Sigmoid colon (tissue), 7 donors: ENCODE results near the gene SORT1. TPM values are rescaled to one million over a fixed set of nuclear protein-coding genes. Genes with fewer than 3 reads are reported as not detected.

ENCODE experiments used
- DNase-seq: peaks from one replicate; pipeline ENCODE4 v3.0.0-alpha.2; 2019
- H3K27ac ChIP-seq, 4 donors: fragments of 200-600 bp; sonication (generic); one replicate each; pipeline ENCODE4 v1.5.1; 2016 to 2019; ENCODE audit warnings: mild to moderate bottlenecking in 1 of 4
- H3K27me3 ChIP-seq, 3 donors: fragments of 200-600 bp; sonication (generic); one replicate each; pipeline ENCODE4 v1.5.1; 2019; ENCODE audit warnings: mild to moderate bottlenecking in 1 of 3
- H3K36me3 ChIP-seq, 4 donors: fragments of 200-600 bp; sonication (generic); one replicate each; pipeline ENCODE4 v1.5.1; 2016 to 2019
- H3K4me1 ChIP-seq, 4 donors: fragments of 200-600 bp; sonication (generic); one replicate each; pipeline ENCODE4 v1.5.1; 2017 to 2019
- H3K4me3 ChIP-seq, 4 donors: fragments of 200-600 bp; sonication (generic); one replicate each; pipeline ENCODE4 v1.5.1; 2017 to 2019; ENCODE audit warnings: mild to moderate bottlenecking in 2 of 4, moderate library complexity in 1 of 4
- H3K9me3 ChIP-seq, 4 donors: fragments of 200-600 bp in 3 of 4; sonication (generic) in 3 of 4; one replicate each; pipeline versions ENCODE4 v1.5.1 to v1.6.1; 2013 to 2019
- EP300 ChIP-seq, 4 donors: sonication (generic); formaldehyde crosslinking; IDR thresholded peaks; one replicate each; pipeline ENCODE4 v1.6.1; 2017; ENCODE audit warnings: antibody characterized with exemption in 4 of 4
- POLR2A ChIP-seq, 2 donors: fragments of 450-650 bp; IDR thresholded peaks; one replicate each; pipeline ENCODE4 v1.6.1; 2016; ENCODE audit warnings: antibody characterized with exemption in 2 of 2, mild to moderate bottlenecking in 2 of 2, moderate library complexity in 2 of 2
- POLR2AphosphoS5 ChIP-seq, 4 donors: sonication (generic); formaldehyde crosslinking; IDR thresholded peaks; one replicate each; pipeline ENCODE4 v1.6.1; 2017; ENCODE audit warnings: antibody characterized with exemption in 4 of 4
- WGBS, 2 donors: extraction: QIAGEN DNeasy Blood & Tissue Kit; methylation state at CpG; one replicate each; pipeline ENCODE4 v1.1.7; 2013; 5-methylcytosine and 5-hydroxymethylcytosine counted together
- intact Hi-C: fragments of 100-400 bp; cut with DNase I; formaldehyde crosslinking; loops from one replicate; pipeline ENCODE4 v1.15.1; 2023
- polyA plus RNA-seq, 3 donors: library from polyadenylated mRNA; stranded (reverse); fragments of 200-250 nt; gene quantifications; one replicate each; pipeline ENCODE4 v1.2.3, GENCODE V29; 2013
- total RNA-seq, 4 donors: library from RNA; depleted of rRNA; stranded (reverse); fragments of >200 nt; gene quantifications; one replicate each; pipeline ENCODE4 v1.1.0, GENCODE V29; 2016
- TF ChIP-seq, protein P1 (sequence below), 4 experiments: fragments of 450-650 bp in 3 of 4; fragments of 200-600 bp in 1 of 4; IDR thresholded peaks; one replicate each; pipeline ENCODE4 v1.5.1; 2016 to 2019; ENCODE audit warnings: antibody characterized with exemption in 4 of 4, mild to moderate bottlenecking in 3 of 4, moderate library complexity in 2 of 4
- donor health status: healthy with polysubstance abuse.
- donor health status: Bipolar disorder and iron deficiency.
- donor health status: healthy.

The SORT1 gene
- total and polyA plus RNA-seq, 7 donors: 7.2 to 55.1 (median 37.0) TPM

DNA sequence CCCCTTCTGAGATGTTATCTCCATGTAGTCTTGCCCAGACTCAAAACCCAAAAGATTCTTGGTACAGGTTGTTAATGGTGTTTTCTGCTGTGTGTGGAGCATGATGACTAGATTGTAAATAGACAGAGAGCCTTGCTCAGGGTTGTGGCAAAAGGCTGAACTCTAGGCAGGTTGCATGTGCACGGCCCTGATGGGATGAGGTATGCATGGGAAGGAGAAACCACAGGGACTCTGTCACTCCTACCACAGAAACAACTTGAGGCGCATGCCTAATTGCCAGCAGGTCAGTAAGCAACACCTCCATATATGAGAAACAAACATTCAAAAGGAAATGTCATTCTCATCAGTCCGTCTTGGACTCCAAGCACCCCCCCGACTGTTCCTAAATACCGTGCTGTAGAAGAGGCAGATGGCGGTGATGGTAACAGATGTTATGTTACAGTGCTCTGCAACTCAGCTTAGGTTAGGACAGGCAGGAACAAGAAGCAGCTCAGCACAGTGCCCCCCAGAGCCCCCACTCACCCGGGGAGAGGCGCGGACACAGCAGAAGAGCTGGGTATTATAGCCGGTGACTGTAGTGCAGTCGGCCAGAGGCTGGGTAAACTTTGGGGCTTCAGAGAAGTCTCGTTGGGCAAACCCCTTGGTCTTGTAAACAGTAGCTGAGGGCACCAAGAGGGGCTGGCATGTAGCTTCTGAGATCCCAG lies 101.9 kb downstream of the SORT1 start:
- Histone ChIP-seq H3K36me3 (no peaks in the 10 kb centered on the region), H3K4me3 (no peak overlapping the region), H3K27me3 (no peaks in the 10 kb centered on the region), H3K9me3 (no peaks in the 10 kb centered on the region), H3K4me1 (peaks cover 0 to 21% (median 17%) of the 10 kb centered on the region in 4 donors), H3K27ac (no peak overlapping the region)
- TF ChIP-seq POLR2AphosphoS5 (IDR thresholded peaks at IDR 0.05) (no peak), EP300 (IDR thresholded peaks at IDR 0.05) (no peak), POLR2A (IDR thresholded peaks at IDR 0.05) (no peak)
- TF ChIP-seq, protein P1, sequence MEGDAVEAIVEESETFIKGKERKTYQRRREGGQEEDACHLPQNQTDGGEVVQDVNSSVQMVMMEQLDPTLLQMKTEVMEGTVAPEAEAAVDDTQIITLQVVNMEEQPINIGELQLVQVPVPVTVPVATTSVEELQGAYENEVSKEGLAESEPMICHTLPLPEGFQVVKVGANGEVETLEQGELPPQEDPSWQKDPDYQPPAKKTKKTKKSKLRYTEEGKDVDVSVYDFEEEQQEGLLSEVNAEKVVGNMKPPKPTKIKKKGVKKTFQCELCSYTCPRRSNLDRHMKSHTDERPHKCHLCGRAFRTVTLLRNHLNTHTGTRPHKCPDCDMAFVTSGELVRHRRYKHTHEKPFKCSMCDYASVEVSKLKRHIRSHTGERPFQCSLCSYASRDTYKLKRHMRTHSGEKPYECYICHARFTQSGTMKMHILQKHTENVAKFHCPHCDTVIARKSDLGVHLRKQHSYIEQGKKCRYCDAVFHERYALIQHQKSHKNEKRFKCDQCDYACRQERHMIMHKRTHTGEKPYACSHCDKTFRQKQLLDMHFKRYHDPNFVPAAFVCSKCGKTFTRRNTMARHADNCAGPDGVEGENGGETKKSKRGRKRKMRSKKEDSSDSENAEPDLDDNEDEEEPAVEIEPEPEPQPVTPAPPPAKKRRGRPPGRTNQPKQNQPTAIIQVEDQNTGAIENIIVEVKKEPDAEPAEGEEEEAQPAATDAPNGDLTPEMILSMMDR (IDR thresholded peaks at IDR 0.05): no peak
- no peak for DNase-seq
- 83 to 86% methylated on average over 12 of the region's 12 CpGs for WGBS, 2 donors
- intact Hi-C loops: no loop called here

DNA sequence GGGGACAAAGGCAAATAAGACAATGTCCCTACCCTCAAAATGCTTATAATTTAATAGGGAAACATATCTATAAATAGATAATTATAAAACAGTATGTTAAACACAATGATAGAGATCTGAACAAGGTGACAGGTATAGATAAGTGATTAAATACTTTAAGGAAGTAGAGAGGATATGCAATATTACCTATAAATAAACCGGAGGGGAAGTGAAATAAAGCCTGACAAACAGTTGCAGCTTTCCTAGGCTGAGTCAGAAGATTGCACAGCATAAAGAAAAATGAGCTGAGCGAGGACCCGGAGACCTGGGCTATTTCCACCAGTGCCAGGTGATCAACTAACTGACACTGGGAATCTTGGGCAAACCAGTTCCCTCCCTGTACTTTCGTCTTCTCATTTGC lies 103.2 kb downstream of the SORT1 start:
- Histone ChIP-seq H3K9me3 (no peaks in the 10 kb centered on the region), H3K4me1 (peaks cover 0 to 15% (median 12%) of the 10 kb centered on the region in 4 donors), H3K27me3 (no peaks in the 10 kb centered on the region), H3K27ac (no peak overlapping the region), H3K36me3 (no peaks in the 10 kb centered on the region), H3K4me3 (no peak overlapping the region)
- no peak for DNase-seq
- WGBS, 2 donors: 46 to 66% methylated on average over 4 of the region's 4 CpGs
- no peak for TF ChIP-seq EP300 (IDR thresholded peaks at IDR 0.05)
- no peak for TF ChIP-seq POLR2A (IDR thresholded peaks at IDR 0.05)
- TF ChIP-seq, protein P1 (IDR thresholded peaks at IDR 0.05): no peak
- TF ChIP-seq POLR2AphosphoS5 (IDR thresholded peaks at IDR 0.05): no peak
- intact Hi-C loops: no loop called here

DNA sequence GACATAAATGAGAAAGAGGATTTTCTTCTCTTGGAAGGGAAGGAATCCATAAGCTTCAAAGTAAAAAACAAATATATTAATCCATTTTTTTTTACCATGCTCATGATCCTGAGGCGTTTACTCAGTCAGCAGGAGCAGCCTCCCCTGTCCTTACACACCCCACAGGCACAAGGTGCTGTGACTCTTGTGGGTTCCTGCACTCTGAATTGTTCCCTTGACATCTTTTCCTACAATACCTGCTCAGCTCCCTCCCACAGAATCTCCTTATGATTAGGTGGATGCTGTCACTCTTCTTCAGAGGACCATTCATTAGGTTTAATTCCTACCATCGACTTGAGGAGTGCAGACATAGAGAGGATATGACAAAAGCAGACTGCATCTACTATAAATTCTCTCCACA lies 104.7 kb downstream of the SORT1 start:
- WGBS, 2 donors: 51 to 77% methylated on average over 2 of the region's 2 CpGs
- no peaks in the 10 kb centered on the region for H3K36me3 ChIP-seq
- DNase-seq: no peak
- TF ChIP-seq, protein P1 (IDR thresholded peaks at IDR 0.05): no peak
- no peak for TF ChIP-seq EP300 (IDR thresholded peaks at IDR 0.05)
- TF ChIP-seq POLR2A (IDR thresholded peaks at IDR 0.05): no peak
- no peak for TF ChIP-seq POLR2AphosphoS5 (IDR thresholded peaks at IDR 0.05)
- peaks cover 0 to under 1% (median 0%) of the 10 kb centered on the region in 4 donors for H3K4me1 ChIP-seq
- H3K9me3 ChIP-seq: no peaks in the 10 kb centered on the region
- H3K4me3 ChIP-seq: no peak overlapping the region
- intact Hi-C loops: no loop called here
- no peak overlapping the region for H3K27ac ChIP-seq
- no peaks in the 10 kb centered on the region for H3K27me3 ChIP-seq

DNA sequence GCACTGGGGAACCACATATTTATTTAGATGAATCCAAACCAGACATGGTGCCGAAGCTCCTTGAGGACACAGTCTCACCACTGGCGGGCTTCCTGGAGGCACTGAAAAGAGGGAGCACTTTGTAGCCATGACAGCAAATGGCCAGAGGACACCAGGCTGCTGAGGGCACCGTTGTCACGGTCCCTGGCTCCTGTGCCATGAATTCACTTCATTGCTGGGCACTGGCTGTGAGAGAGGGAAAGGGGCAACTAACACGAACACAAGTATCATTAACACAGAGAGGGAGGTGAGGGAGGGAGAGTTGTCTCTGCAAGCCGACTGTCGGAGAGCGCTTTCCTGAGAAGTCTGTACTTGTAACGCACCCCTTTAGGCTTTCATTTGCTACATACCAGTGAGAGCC lies 105.4 kb downstream of the SORT1 start:
- Histone ChIP-seq H3K9me3 (no peaks in the 10 kb centered on the region), H3K36me3 (no peaks in the 10 kb centered on the region), H3K4me3 (no peak overlapping the region), H3K4me1 (no peaks in the 10 kb centered on the region), H3K27ac (no peak overlapping the region), H3K27me3 (no peaks in the 10 kb centered on the region)
- DNase-seq: no peak
- intact Hi-C loops: no loop called here
- TF ChIP-seq POLR2AphosphoS5 (IDR thresholded peaks at IDR 0.05) (no peak), EP300 (IDR thresholded peaks at IDR 0.05) (no peak), POLR2A (IDR thresholded peaks at IDR 0.05) (no peak)
- TF ChIP-seq, protein P1 (IDR thresholded peaks at IDR 0.05): no peak
- 81 to 89% methylated on average over 9 of the region's 9 CpGs for WGBS, 2 donors

DNA sequence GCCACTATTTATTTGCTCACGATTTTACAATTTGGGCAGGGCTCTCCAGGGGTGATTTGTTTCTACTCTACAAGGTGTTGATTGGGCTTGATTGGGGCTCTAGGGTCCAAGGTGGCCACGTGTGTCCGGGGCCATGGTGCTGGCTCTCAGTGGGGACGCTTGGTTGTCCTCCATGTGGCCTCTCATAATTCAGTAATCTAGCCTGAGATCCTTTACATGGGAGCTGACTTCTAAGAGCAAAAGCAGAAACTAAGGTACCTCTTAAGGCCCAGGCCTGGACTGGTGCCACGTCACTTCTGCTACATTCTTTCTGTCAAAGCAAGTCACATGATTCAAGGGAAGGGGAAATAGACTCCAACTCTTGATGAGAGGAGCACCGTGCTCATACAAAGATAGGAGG lies 106.7 kb downstream of the SORT1 start:
- Histone ChIP-seq H3K36me3 (no peaks in the 10 kb centered on the region), H3K4me1 (no peaks in the 10 kb centered on the region), H3K9me3 (no peaks in the 10 kb centered on the region), H3K27me3 (no peaks in the 10 kb centered on the region), H3K27ac (no peak overlapping the region), H3K4me3 (no peak overlapping the region)
- intact Hi-C loops: no loop called here
- WGBS, 2 donors: 35 to 56% methylated on average over 6 of the region's 6 CpGs
- TF ChIP-seq EP300 (IDR thresholded peaks at IDR 0.05) (no peak), POLR2A (IDR thresholded peaks at IDR 0.05) (no peak), POLR2AphosphoS5 (IDR thresholded peaks at IDR 0.05) (no peak)
- TF ChIP-seq, protein P1 (IDR thresholded peaks at IDR 0.05): no peak
- no peak for DNase-seq
